ENCODE data around the gene HIP1. TPM values are rescaled to one million over a fixed set of nuclear protein-coding genes. Genes with fewer than 3 reads are reported as not detected.

HIP1 gene
- total and polyA plus RNA-seq, 2 of the 13 experiments (the other 11 are each of a cell fraction or from before 2014, with no cell fraction given), result 4.5 to 6.2 TPM

- no peaks in the 10 kb centered on the region for H3K36me3 ChIP-seq (replicated peaks in 1 of 2; ENCODE audit: control insufficient read depth in 1 of 2, insufficient read depth in 2 of 2, low read length in 2 of 2)
- no peak for FAIRE-seq
- WGBS (ENCODE audit: low lambda C conversion rate), result 97% methylated on average over 3 of the region's 5 CpGs
- no peak for DNase-seq (ENCODE audit: low spot score)
- H3K4me1 ChIP-seq (ENCODE audit: insufficient read depth, low read length), result no peaks in the 10 kb centered on the region
- BruUV-seq (replicated peaks), result no TSS peak
- ATAC-seq, result no peak
- H3K9me3 ChIP-seq (ENCODE audit: low read length), result no peaks in the 10 kb centered on the region
- no peak for TF ChIP-seq RAD21 (CRISPR knock-in tag; IDR thresholded peaks at IDR 0.05)
- TF ChIP-seq ZNF354B (CRISPR knock-in tag; IDR thresholded peaks at IDR 0.05), result no peak
- TF ChIP-seq MNT (IDR thresholded peaks at IDR 0.05), result no peak
- TF ChIP-seq E2F2 (CRISPR knock-in tag; IDR thresholded peaks at IDR 0.05; ENCODE audit: borderline replicate concordance), result no peak
- TF ChIP-seq HOXA9 (CRISPR knock-in tag; IDR thresholded peaks at IDR 0.05; ENCODE audit: borderline replicate concordance), result no peak
- TF ChIP-seq ZNF746 (CRISPR knock-in tag; IDR thresholded peaks at IDR 0.05), result no peak
- TF ChIP-seq ZNF205 (CRISPR knock-in tag; IDR thresholded peaks at IDR 0.05), result no peak
- no peak for TF ChIP-seq ATF7-NPFF (CRISPR knock-in tag; IDR thresholded peaks at IDR 0.05; ENCODE audit: low read depth)
- TF ChIP-seq ZNF556 (CRISPR knock-in tag; IDR thresholded peaks at IDR 0.05; ENCODE audit: borderline replicate concordance), result no peak
- TF ChIP-seq ZNF780A (CRISPR knock-in tag; IDR thresholded peaks at IDR 0.05), result no peak
- TF ChIP-seq MIER2 (CRISPR knock-in tag; IDR thresholded peaks at IDR 0.05), result no peak
- no peak for TF ChIP-seq CREBL2 (CRISPR knock-in tag; IDR thresholded peaks at IDR 0.05; ENCODE audit: borderline replicate concordance)
- no peak for TF ChIP-seq RBM22 (optimal IDR thresholded peaks at IDR 0.05; ENCODE audit: low read length)
- no peak for TF ChIP-seq TMF1 (CRISPR knock-in tag; IDR thresholded peaks at IDR 0.05; ENCODE audit: low read depth)
- no peak for TF ChIP-seq NFATC3 (CRISPR knock-in tag; IDR thresholded peaks at IDR 0.05)
- TF ChIP-seq ZNF44 (CRISPR knock-in tag; IDR thresholded peaks at IDR 0.05), result no peak
- no peak for TF ChIP-seq ZBTB44 (CRISPR knock-in tag; IDR thresholded peaks at IDR 0.05)
- H4K20me1 ChIP-seq (ENCODE audit: insufficient read depth, low read length), result no peaks in the 10 kb centered on the region
- H3K4me3 ChIP-seq (replicated peaks in 1 of 3; ENCODE audit: insufficient read depth in 1 of 3, low read depth in 2 of 3, low read length in 3 of 3), result no peak overlapping the region
- H3K27me3 ChIP-seq (ENCODE audit: control insufficient read depth in 1 of 2, insufficient read depth in 2 of 2, low read length in 2 of 2), result no peaks in the 10 kb centered on the region
- no peaks in the 10 kb centered on the region for H3K79me2 ChIP-seq (ENCODE audit: insufficient read depth, low read length)
- in situ Hi-C loops (cut with HindIII; ENCODE audit: extremely low pct_ligation_motif_present, low pct_unique_long_range_greater_than_20kb) (no loop called here), intact Hi-C loops (cut with micrococcal nuclease; ENCODE audit: unreplicated experiment) (no loop called here)
- no peak overlapping the region for H2AFZ ChIP-seq (ENCODE audit: low read length)
- no peak overlapping the region for H3K4me2 ChIP-seq (ENCODE audit: low read depth, low read length)
- POLR2A ChIA-PET, result no interaction called here
- no peak overlapping the region for H3K27ac ChIP-seq (ENCODE audit: extremely low read length, insufficient read depth, low read length)
- H3K9ac ChIP-seq (ENCODE audit: insufficient read depth, low read depth, low read length), result no peak overlapping the region
- CTCF ChIA-PET (ENCODE audit: low intra/inter-chr PET ratio, low total read pairs), result no interaction called here
Measured at GRCh38 chr7:75572396-75572795, 166.3 kb downstream of the HIP1 start.

All from HepG2 (cell line).